Measurements from ENCODE around the gene CEP126.
"Not testable (repeated sequence)": the region's sequence is repeated elsewhere in the genome, so short reads cannot be mapped to it uniquely, and the experiment has no call there.

The CEP126 gene

DNA sequence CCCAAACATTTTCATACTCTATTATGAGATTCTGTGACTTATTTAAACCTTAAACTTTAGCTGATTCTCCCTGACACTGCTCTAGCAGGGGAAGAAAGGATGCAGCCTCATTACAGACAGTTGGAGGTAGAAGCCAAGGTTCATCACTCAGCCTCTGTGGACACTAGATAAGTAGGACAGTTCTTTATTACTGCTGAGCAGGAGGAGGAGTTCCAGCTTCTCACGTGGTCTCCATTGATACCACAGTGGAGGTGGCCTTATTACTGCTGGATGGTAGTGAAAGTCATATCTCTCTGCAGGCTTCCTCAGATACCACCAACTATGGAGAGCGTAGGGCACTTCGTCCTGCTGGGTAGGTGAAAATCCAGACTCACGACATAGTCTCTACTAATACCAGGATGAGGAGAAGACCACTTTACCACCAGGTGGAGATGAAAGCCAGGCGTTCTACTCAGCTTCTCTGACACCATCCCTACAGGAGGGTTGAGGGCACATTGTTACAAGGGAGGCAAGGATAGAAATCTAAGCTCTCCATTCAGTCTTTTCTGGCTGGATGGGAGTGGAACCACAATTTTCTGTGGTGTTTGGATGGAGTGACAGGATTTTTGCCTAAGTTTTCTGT lies 14.6 kb downstream of the CEP126 start:
- DNase-seq (ENCODE audit: low read depth, low spot score) = no peak

- DNase-seq (ENCODE audit: low read depth, low spot score) = no peak
These were observed 16.9 kb downstream of the CEP126 start for GRCh38 chr11:101931692-101932091.

GRCh38 chr11:101940901-101941520 lies 26.2 kb downstream of the CEP126 start:
- no peak for DNase-seq (ENCODE audit: low read depth, low spot score)

DNA sequence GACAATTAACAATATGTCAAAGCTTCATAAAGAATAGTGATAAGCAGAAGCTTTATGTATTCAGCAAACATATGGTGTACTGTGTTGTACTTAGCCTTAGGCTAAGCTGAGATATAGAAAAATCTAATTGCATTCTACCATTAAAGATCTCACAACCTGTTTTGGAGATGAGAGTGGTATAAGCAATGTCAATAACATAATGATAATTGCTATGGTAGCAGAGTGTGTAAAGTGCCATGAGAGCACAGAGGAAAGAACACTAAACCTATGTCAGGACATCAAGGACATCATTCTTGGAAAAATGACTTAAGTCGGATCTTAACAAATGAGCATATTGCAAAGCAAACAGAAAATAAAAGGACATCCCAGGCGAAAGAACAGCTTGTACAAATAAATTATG lies 30.1 kb downstream of the CEP126 start:
- DNase-seq (ENCODE audit: low read depth, low spot score) = no peak

DNA sequence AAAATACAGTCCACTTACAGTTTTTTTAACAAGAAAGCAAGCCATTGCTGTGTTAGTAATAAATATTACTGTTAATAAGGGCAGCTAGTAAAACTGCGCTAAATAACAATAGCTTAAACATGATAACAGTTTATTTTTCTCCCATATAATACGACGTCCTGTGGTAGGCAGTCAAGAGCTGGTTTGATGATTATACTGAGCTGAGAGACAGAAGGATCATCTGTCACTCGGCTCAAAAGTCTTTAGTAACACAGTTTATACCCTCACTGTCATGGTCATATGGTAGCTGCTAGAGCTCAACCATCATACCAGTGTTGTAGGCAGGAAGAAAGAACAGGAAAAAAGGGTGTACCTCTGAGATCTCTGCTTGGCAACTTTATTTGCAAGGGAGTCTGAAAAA lies 30.6 kb downstream of the CEP126 start:
- no peak for DNase-seq (ENCODE audit: low read depth, low spot score)

DNA sequence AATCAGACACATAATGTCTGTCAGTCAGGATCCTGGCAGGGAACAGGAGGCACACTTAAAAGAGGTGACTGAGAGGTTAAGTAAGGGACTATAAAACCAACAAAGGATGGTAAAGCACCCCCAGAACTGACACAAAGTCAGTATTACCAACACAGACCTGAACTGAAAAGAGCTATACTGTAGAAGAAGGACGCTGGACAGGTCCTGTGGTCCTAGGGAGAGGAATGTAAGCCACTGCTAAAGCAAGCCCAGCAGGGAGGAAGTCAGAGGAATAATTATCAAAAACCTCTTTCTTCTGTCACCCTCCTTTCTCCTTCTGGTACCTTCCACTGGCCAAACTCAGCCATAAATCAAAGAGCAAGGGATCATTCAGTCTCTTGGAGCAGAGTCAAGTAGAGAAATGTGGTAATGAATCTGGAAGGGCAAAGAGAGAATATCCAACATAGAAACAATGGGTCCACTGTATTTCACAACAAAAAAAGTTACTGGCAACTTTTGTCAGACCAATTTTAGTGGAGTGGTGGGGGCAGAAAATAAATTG lies 34.9 kb downstream of the CEP126 start:
- DNase-seq (ENCODE audit: low read depth, low spot score) = no peak

DNA sequence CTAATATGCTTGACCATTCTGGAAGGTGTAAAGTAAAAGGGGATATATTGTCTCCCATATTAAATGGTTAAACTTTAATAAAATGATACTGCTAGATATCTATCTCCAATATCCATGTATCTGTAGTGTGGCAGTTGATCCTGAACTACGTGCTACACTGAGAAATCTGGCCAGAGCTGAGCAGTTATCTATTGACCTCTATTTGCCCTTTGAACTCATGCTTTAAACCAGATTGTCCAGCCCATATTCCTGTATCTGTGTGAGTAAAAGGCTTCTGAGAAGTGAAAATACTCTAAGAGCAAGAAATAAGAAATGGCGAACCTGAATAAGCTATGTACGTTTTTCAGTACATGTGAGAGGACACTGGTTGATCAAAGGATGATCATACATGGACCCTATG lies 40.5 kb downstream of the CEP126 start:
- DNase-seq (ENCODE audit: low read depth, low spot score) = no peak

- no peak for DNase-seq (ENCODE audit: low read depth, low spot score)
These were observed 40.9 kb downstream of the CEP126 start for GRCh38 chr11:101955701-101956100.

GRCh38 chr11:101960231-101960630 lies 45.4 kb downstream of the CEP126 start:
- no peak for DNase-seq (ENCODE audit: low read depth, low spot score)

DNA sequence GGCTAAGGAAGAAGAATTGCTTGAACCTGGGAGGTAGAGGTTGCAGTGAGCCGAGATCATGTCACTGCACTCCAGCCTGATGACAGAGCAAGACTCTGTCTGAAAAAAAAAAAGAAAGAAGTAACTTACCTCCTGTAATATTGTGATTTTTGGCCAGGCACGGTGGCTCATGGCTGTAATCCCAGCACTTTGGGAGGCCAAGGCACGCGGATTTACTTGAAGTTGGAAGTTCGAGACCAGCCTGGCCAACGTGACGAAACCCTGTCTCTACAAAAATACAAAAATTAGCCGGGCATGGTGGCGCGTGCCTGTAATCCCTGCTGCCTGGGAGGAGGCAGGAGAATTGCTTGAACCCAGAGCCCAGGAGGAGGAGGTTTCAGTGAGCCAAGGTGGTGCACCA lies 49.4 kb downstream of the CEP126 start:
- DNase-seq (ENCODE audit: low read depth, low spot score) = not testable (repeated sequence)

GRCh38 chr11:101974255-101974654 lies 59.4 kb downstream of the CEP126 start:
- no peak for DNase-seq (ENCODE audit: low read depth, low spot score)

- no peak for DNase-seq (ENCODE audit: low read depth, low spot score)
These were observed 60.0 kb downstream of the CEP126 start for GRCh38 chr11:101974771-101975170.

DNA sequence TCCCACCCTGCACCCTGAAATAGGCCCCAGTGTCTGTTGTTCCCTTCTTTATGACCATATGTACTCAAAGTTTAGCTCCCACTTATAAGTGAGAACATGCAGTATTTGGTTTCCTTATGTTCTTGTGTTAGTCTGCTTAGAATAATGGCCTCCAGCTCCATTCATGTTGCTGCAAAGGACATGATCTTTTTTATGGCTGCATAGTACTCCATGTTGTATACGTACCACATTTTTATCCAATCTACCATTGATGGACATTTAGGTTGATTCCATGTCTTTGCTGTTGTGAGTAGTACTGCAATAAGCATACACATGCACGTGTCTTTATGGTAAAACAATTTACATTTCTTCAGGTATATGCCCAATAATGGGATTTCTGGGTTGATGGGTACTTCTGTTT lies 60.9 kb downstream of the CEP126 start:
- no peak for DNase-seq (ENCODE audit: low read depth, low spot score)

- DNase-seq (ENCODE audit: low read depth, low spot score) = no peak
These were observed 72.6 kb downstream of the CEP126 start for GRCh38 chr11:101987370-101987769.

- DNase-seq (ENCODE audit: low read depth, low spot score) = no peak
These were observed 78.4 kb downstream of the CEP126 start for GRCh38 chr11:101993172-101993571.

DNA sequence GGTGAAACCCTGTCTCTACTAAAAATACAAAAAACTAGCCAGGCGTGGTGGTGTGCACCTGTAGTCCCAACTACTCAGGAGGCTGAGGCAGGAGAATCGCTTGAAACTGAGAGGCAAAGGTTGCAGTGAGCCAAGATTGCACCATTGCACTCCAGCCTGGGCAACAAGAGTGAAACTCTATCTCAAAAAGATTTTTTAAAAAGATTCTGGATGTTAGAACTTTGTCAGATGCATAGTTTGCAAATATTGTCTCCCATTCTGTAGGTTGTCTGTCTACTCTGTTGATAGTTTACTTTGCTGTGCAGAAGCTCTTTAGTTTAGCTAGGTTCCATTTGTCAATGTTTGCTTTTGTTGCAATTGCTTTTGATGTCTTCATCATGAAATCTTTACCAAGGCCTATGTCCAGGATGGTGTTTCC lies 79.3 kb downstream of the CEP126 start:
- not testable (repeated sequence) for DNase-seq (ENCODE audit: low read depth, low spot score)

GRCh38 chr11:101996111-101996510 lies 81.3 kb downstream of the CEP126 start:
- DNase-seq (ENCODE audit: low read depth, low spot score) = no peak

DNA sequence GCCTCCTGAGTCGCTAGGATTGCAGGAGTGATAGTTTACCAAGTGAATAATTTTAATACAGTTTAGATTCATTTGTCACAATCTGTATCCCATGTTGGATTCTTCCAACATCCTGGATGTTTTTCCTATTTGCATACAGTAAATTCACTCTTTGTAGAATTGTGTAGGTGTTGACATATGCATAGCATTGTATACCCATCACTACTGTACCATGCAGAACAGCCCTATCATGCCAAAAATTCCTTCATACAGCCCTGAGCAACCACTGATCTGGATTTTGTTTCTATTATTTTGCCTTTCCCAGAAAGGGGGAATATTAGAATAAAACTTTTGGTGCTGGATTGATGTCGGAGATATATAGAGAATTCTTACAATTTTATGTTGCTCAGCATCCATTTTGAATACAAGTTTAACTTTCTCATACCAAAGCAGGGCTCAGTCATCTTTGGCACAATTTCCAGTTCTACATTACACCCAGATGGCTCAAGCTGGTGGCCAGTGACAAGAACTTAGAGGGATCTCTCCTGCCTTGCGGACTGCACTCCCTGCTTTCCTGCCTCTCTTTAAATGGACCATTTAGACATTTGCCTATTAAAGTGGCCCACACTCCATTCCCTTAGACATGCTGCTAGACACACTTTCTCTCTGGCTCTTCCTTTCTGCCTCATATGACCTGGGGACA lies 87.0 kb downstream of the CEP126 start:
- DNase-seq (ENCODE audit: low read depth, low spot score) = no peak

GRCh38 chr11:102004220-102004619 lies 89.4 kb downstream of the CEP126 start:
- no peak for DNase-seq (ENCODE audit: low read depth, low spot score)

GRCh38 chr11:102005306-102005705 lies 90.5 kb downstream of the CEP126 start:
- no peak for DNase-seq (ENCODE audit: low read depth, low spot score)

- no peak for DNase-seq (ENCODE audit: low read depth, low spot score)
These were observed 92.2 kb downstream of the CEP126 start for GRCh38 chr11:102006835-102007566.
